DMS153 treated with DMSO at 0.1 percent for 48 hours (cell line): ENCODE data around the gene UBXN11.
"Not testable (repeated sequence)": the region's sequence is repeated elsewhere in the genome, so short reads cannot be mapped to it uniquely, and the experiment has no call there.

Source experiments
- DNase-seq: peaks from one replicate; lab custom pipeline; 2025; ENCODE audit not compliant: unreplicated experiment; lab: John Stamatoyannopoulos, UW

The UBXN11 gene

GRCh38 chr1:26305667-26306289, 658 bp downstream of the UBXN11 start:
- no peak for DNase-seq

- DNase-seq, result no peak
Observed at GRCh38 chr1:26302733-26303405, 3.6 kb downstream of the UBXN11 start.

GRCh38 chr1:26300578-26301275, 5.7 kb downstream of the UBXN11 start:
- DNase-seq, result no peak

GRCh38 chr1:26297791-26298124, 8.7 kb downstream of the UBXN11 start:
- DNase-seq, result no peak

- no peak for DNase-seq
Observed at GRCh38 chr1:26297057-26297790, 9.2 kb downstream of the UBXN11 start.

- DNase-seq, result no peak
Observed at GRCh38 chr1:26296340-26297056, 9.9 kb downstream of the UBXN11 start.

- DNase-seq, result no peak
Observed at GRCh38 chr1:26295194-26296138, 11.0 kb downstream of the UBXN11 start.

GRCh38 chr1:26293911-26294463, 12.4 kb downstream of the UBXN11 start:
- no peak for DNase-seq

- not testable (repeated sequence) for DNase-seq
Observed at GRCh38 chr1:26292735-26293134, 13.7 kb downstream of the UBXN11 start.

GRCh38 chr1:26291939-26292338, 14.5 kb downstream of the UBXN11 start:
- DNase-seq, result no peak

GRCh38 chr1:26291433-26291832, 15.0 kb downstream of the UBXN11 start:
- no peak for DNase-seq

- DNase-seq, result no peak
Observed at GRCh38 chr1:26290882-26291261, 15.6 kb downstream of the UBXN11 start.

- DNase-seq, result no peak
Observed at GRCh38 chr1:26290122-26290881, 16.1 kb downstream of the UBXN11 start.

GRCh38 chr1:26289158-26290059, 17.0 kb downstream of the UBXN11 start:
- no peak for DNase-seq

GRCh38 chr1:26288311-26288941, 18.0 kb downstream of the UBXN11 start:
- DNase-seq, result no peak

- no peak for DNase-seq
Observed at GRCh38 chr1:26287811-26288210, 18.6 kb downstream of the UBXN11 start.

GRCh38 chr1:26287033-26287711, 19.3 kb downstream of the UBXN11 start:
- DNase-seq, result no peak
